ENCODE data around the gene PTPRG. TPM values are rescaled to one million over a fixed set of nuclear protein-coding genes. Genes with fewer than 3 reads are reported as not detected.
"Not testable (repeated sequence)": the region's sequence is repeated elsewhere in the genome, so short reads cannot be mapped to it uniquely, and the experiment has no call there.

Gene PTPRG
- total RNA-seq, 2 experiments from 2014 or later = 0.13 to 0.70 TPM

DNA sequence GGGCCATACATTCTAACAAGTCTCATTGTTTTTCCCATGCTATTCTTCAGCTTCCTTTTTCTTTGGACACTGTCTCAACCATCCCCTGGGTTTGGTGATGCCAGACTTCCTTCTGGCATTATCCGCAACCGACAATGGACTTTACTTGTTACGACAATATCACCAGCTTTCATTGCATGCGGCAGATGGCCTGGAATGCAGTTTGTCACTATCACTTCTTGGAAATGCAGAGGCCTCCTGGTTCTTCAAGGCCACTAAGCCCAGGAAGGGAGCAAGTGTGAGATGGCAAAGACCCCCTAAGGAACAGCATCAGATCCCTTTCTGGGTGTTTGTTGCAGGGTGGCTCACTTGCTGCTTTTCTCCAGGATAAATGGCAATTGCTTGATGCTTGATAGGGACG is 128.6 kb downstream of the PTPRG start:
- ChIA-PET POLR2A (no interaction called here), CTCF (ENCODE audit: unreplicated experiment) (no interaction called here)
- Histone ChIP-seq H2AFZ (ENCODE audit: low read length) (no peak overlapping the region), H3K4me3 (ENCODE audit: low read depth, low read length, poor library complexity, severe bottlenecking) (no peak overlapping the region), H3K9me3 (ENCODE audit: low read length) (no peaks in the 10 kb centered on the region), H3K4me1 (ENCODE audit: insufficient read depth, low read length, poor library complexity, severe bottlenecking) (no peaks in the 10 kb centered on the region), H3K36me3 (ENCODE audit: insufficient read depth, low read length) (no peaks in the 10 kb centered on the region), H4K20me1 (ENCODE audit: insufficient read depth, low read length) (no peaks in the 10 kb centered on the region), H3K9me2 (ENCODE audit: insufficient read depth, low read length) (no peaks in the 10 kb centered on the region), H3K4me2 (ENCODE audit: low read length) (no peak overlapping the region), H3K79me2 (ENCODE audit: insufficient read depth, low read depth, low read length) (no peaks in the 10 kb centered on the region), H3K27ac (ENCODE audit: low read depth, low read length, poor library complexity, severe bottlenecking) (no peak overlapping the region)
- TF ChIP-seq, protein P1, sequence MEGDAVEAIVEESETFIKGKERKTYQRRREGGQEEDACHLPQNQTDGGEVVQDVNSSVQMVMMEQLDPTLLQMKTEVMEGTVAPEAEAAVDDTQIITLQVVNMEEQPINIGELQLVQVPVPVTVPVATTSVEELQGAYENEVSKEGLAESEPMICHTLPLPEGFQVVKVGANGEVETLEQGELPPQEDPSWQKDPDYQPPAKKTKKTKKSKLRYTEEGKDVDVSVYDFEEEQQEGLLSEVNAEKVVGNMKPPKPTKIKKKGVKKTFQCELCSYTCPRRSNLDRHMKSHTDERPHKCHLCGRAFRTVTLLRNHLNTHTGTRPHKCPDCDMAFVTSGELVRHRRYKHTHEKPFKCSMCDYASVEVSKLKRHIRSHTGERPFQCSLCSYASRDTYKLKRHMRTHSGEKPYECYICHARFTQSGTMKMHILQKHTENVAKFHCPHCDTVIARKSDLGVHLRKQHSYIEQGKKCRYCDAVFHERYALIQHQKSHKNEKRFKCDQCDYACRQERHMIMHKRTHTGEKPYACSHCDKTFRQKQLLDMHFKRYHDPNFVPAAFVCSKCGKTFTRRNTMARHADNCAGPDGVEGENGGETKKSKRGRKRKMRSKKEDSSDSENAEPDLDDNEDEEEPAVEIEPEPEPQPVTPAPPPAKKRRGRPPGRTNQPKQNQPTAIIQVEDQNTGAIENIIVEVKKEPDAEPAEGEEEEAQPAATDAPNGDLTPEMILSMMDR (conservative IDR thresholded peaks at IDR 0.05; ENCODE audit: low read length) = no peak
- TF ChIP-seq EZH2phosphoT487 (IDR thresholded peaks at IDR 0.05; ENCODE audit: borderline replicate concordance, low read depth, low read length) = no peak
- intact Hi-C loops (cut with micrococcal nuclease; ENCODE audit: unreplicated experiment) = no loop called here
- no TSS peak for BruUV-seq (replicated peaks)
- DNase-seq (ENCODE audit: low spot score) = no peak

DNA sequence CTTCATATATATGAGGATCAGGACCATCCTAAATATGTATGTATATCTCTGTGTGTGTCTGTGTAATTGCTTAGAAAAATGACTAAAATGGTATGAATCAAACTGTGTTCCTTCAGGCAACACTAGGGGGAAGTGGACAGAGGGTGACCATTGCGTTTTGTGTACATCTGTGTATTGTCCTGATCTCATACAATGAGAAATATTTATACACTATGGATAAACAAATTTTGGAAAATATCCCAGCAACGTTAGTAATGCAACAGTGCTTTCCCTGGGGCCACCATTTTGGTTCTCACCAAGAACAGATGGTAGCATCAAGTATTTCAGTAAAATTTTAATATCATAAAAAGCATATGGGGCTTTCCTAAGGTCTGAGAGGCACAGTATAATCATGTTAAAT is 130.1 kb downstream of the PTPRG start:
- TF ChIP-seq, protein P1 (conservative IDR thresholded peaks at IDR 0.05; ENCODE audit: low read length) = no peak
- TF ChIP-seq EZH2phosphoT487 (IDR thresholded peaks at IDR 0.05; ENCODE audit: borderline replicate concordance, low read depth, low read length) = no peak
- H3K79me2 ChIP-seq (ENCODE audit: insufficient read depth, low read depth, low read length) = no peaks in the 10 kb centered on the region
- H3K4me3 ChIP-seq (ENCODE audit: low read depth, low read length, poor library complexity, severe bottlenecking) = no peak overlapping the region
- H2AFZ ChIP-seq (ENCODE audit: low read length) = no peak overlapping the region
- H3K36me3 ChIP-seq (ENCODE audit: insufficient read depth, low read length) = no peaks in the 10 kb centered on the region
- no peaks in the 10 kb centered on the region for H4K20me1 ChIP-seq (ENCODE audit: insufficient read depth, low read length)
- H3K27ac ChIP-seq (ENCODE audit: low read depth, low read length, poor library complexity, severe bottlenecking) = no peak overlapping the region
- CTCF ChIA-PET (ENCODE audit: unreplicated experiment) = no interaction called here
- no peaks in the 10 kb centered on the region for H3K9me2 ChIP-seq (ENCODE audit: insufficient read depth, low read length)
- BruUV-seq (replicated peaks) = no TSS peak
- POLR2A ChIA-PET = no interaction called here
- no peaks in the 10 kb centered on the region for H3K4me1 ChIP-seq (ENCODE audit: insufficient read depth, low read length, poor library complexity, severe bottlenecking)
- H3K4me2 ChIP-seq (ENCODE audit: low read length) = no peak overlapping the region
- no peaks in the 10 kb centered on the region for H3K9me3 ChIP-seq (ENCODE audit: low read length)
- no peak for DNase-seq (ENCODE audit: low spot score)
- intact Hi-C loops (cut with micrococcal nuclease; ENCODE audit: unreplicated experiment) = no loop called here

DNA sequence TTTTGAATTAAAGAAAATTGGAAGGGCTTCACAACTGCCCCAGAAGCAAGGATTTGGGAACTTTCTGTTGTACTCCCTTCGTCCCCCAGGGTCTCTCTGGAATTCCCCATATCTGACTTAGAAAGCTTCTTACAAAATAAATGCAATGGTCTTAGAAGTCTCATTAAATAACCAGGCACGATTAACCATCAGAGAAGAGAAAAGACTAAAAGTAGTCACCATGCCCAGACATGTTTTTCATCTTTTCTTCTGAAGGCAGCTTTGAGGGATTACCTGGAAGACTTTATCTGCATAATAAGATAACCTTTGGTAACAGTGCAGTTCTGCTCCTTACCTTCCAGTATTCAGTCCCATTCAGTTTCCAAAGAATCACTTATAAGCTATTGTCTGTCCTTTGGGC is 135.9 kb downstream of the PTPRG start:
- Histone ChIP-seq H3K36me3 (ENCODE audit: insufficient read depth, low read length) (no peaks in the 10 kb centered on the region), H3K79me2 (ENCODE audit: insufficient read depth, low read depth, low read length) (no peaks in the 10 kb centered on the region), H3K9me2 (ENCODE audit: insufficient read depth, low read length) (no peaks in the 10 kb centered on the region), H3K9me3 (ENCODE audit: low read length) (no peaks in the 10 kb centered on the region), H3K4me3 (ENCODE audit: low read depth, low read length, poor library complexity, severe bottlenecking) (no peak overlapping the region), H3K4me2 (ENCODE audit: low read length) (no peak overlapping the region), H4K20me1 (ENCODE audit: insufficient read depth, low read length) (no peaks in the 10 kb centered on the region), H2AFZ (ENCODE audit: low read length) (no peak overlapping the region), H3K27ac (ENCODE audit: low read depth, low read length, poor library complexity, severe bottlenecking) (no peak overlapping the region), H3K4me1 (ENCODE audit: insufficient read depth, low read length, poor library complexity, severe bottlenecking) (peaks cover 6% of the 10 kb centered on the region)
- POLR2A ChIA-PET = interaction anchor here (0.6 kb wide), 1 partner anchor 15 kb away, joined by 3 read pairs; no protein-coding TSS in a partner anchor
- no peak for TF ChIP-seq EZH2phosphoT487 (IDR thresholded peaks at IDR 0.05; ENCODE audit: borderline replicate concordance, low read depth, low read length)
- TF ChIP-seq, protein P1 (conservative IDR thresholded peaks at IDR 0.05; ENCODE audit: low read length) = no peak
- CTCF ChIA-PET (ENCODE audit: unreplicated experiment) = no interaction called here
- no TSS peak for BruUV-seq (replicated peaks)
- intact Hi-C loops (cut with micrococcal nuclease; ENCODE audit: unreplicated experiment) = no loop called here
- no peak for DNase-seq (ENCODE audit: low spot score)

DNA sequence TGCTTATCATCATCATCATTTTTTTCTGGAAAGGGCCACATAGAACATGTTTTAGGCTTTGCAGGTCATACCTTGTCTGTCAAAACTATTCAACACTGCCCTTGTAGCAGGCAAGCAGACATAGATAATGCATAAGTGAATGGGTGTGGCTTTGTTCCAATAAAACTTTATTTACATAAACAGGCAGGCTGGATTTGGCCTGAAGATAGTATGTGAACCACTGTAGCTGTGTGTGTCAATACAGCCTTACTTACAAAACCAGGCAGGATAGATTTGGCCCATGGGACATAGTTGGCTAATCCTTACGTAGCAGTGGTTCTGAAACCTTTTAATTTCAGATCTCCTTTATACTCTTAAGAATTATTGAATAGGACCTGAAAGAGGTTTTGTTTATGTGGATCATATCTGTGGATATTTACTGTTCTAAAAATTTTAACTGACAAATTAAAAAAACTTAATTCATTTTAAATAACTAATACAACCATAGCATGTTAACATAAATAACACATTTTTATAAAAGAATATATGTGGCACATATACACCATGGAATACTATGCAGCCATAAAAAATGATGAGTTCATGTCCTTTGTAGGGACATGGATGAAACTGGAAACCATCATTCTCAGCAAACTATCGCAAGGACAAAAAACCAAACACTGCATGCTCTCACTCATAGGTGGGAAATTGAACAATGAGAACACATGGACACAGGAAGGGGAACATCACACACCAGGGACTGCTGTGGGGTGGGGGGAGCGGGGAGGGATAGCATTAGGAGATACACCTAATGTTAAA is 137.1 kb downstream of the PTPRG start:
- H3K4me1 ChIP-seq (ENCODE audit: insufficient read depth, low read length, poor library complexity, severe bottlenecking); POLR2A ChIA-PET; H3K36me3 ChIP-seq (ENCODE audit: insufficient read depth, low read length); DNase-seq (ENCODE audit: low spot score); BruUV-seq (replicated peaks); H2AFZ ChIP-seq (ENCODE audit: low read length); CTCF ChIA-PET (ENCODE audit: unreplicated experiment); H3K4me2 ChIP-seq (ENCODE audit: low read length); H4K20me1 ChIP-seq (ENCODE audit: insufficient read depth, low read length); H3K79me2 ChIP-seq (ENCODE audit: insufficient read depth, low read depth, low read length); H3K4me3 ChIP-seq (ENCODE audit: low read depth, low read length, poor library complexity, severe bottlenecking); H3K27ac ChIP-seq (ENCODE audit: low read depth, low read length, poor library complexity, severe bottlenecking); H3K9me3 ChIP-seq (ENCODE audit: low read length); H3K9me2 ChIP-seq (ENCODE audit: insufficient read depth, low read length); intact Hi-C loops (cut with micrococcal nuclease; ENCODE audit: unreplicated experiment): not testable (repeated sequence)
